Endothelial cell of umbilical vein (primary cell): ENCODE results near the gene STRBP.

ENCODE experiments used
- CTCF ChIP-seq, 2 donors: IDR thresholded peaks; 1 replicate in 1 of 2; 2 replicates in 1 of 2; pipeline ENCODE4 v1.5.1; 2011; ENCODE audit warnings: low read length in 2 of 2, mild to moderate bottlenecking in 2 of 2, moderate library complexity in 2 of 2, control low read depth in 1 of 2, inconsistent platforms in 1 of 2, low read depth in 1 of 2; ENCODE audit not compliant: insufficient read depth in 1 of 2; ENCODE audit errors: extremely low read depth in 1 of 2
- EZH2 ChIP-seq: IDR thresholded peaks from 2 replicates; pipeline ENCODE4 v1.6.1; 2012; ENCODE audit warnings: borderline replicate concordance, low read depth, mild to moderate bottlenecking, moderate library complexity, low read length, inconsistent platforms; ENCODE audit not compliant: severe bottlenecking
- POLR2A ChIP-seq: IDR thresholded peaks from 2 replicates; pipeline ENCODE4 v1.6.1; 2012; ENCODE audit warnings: low read depth, mild to moderate bottlenecking, control low read depth, low read length
- POLR2AphosphoS5 ChIP-seq: IDR thresholded peaks from 2 replicates; pipeline ENCODE4 v1.6.1; 2012; ENCODE audit warnings: low read depth, mild to moderate bottlenecking, control low read depth, low read length, moderate library complexity; ENCODE audit not compliant: insufficient read depth

GRCh38 chr9:123174887-123175518 lies 93.4 kb downstream of the STRBP start:
- no peak for TF ChIP-seq CTCF (IDR thresholded peaks at IDR 0.05; ENCODE audit: extremely low read depth in 1 of 2, insufficient read depth in 1 of 2, low read depth in 1 of 2, low read length in 2 of 2)
- no peak for TF ChIP-seq POLR2A
- no peak for TF ChIP-seq EZH2
- no peak for TF ChIP-seq POLR2AphosphoS5
